H1 (cell line): ENCODE measurements around the gene MCMBP. TPM values are rescaled to one million over a fixed set of nuclear protein-coding genes. Genes with fewer than 3 reads are reported as not detected.
"Not testable (repeated sequence)": the region's sequence is repeated elsewhere in the genome, so short reads cannot be mapped to it uniquely, and the experiment has no call there.

Experiments used
- CTCF ChIA-PET: fragments of 300-600 bp; sonication (Branson Sonifier 250); formaldehyde crosslinking; loops from one replicate; lab custom pipeline; 2021; ENCODE audit not compliant: partially characterized antibody; lab: Charles Lee
- POLR2A ChIA-PET: fragments of 300-600 bp; sonication (Branson Sonifier 250); formaldehyde crosslinking; loops from one replicate; lab custom pipeline; 2021; ENCODE audit warnings: inconsistent platforms; ENCODE audit not compliant: partially characterized antibody; lab: Charles Lee
- DNase-seq, 2 experiments: peaks; one replicate each; pipeline versions ENCODE4 v3.0.0 to v3.0.0-alpha.2; 2010 to 2022; ENCODE audit warnings: low spot score in 2 of 2, low read depth in 1 of 2, mixed read lengths in 1 of 2
- FAIRE-seq: peaks from 2 replicates; lab custom pipeline; 2011; peaks lifted over from hg19 to GRCh38; lab: Jason Lieb, UNC
- H2AFZ ChIP-seq: 2 replicates; pipeline ENCODE4 v1.8.1; 2012; ENCODE audit warnings: low read length, inconsistent platforms
- H2AK5ac ChIP-seq: 2 replicates; pipeline ENCODE4 v1.6.1; 2013; ENCODE audit warnings: low read depth, low read length
- H2BK120ac ChIP-seq: replicated peaks from 2 replicates; pipeline ENCODE3; 2013; ENCODE audit warnings: low read depth, low read length, inconsistent platforms
- H2BK12ac ChIP-seq: 2 replicates; pipeline ENCODE4 v1.6.1; 2013; ENCODE audit warnings: low read depth, low read length
- H2BK15ac ChIP-seq: 2 replicates; pipeline ENCODE4 v1.6.1; 2013; ENCODE audit warnings: low read length
- H2BK20ac ChIP-seq: 2 replicates; pipeline ENCODE4 v1.6.1; 2013; ENCODE audit warnings: low read length
- H2BK5ac ChIP-seq: 2 replicates; pipeline ENCODE4 v1.6.1; 2013; ENCODE audit warnings: low read depth, low read length
- H3K14ac ChIP-seq: 2 replicates; pipeline ENCODE4 v1.6.1; 2013; ENCODE audit warnings: inconsistent platforms; ENCODE audit not compliant: insufficient read length
- H3K18ac ChIP-seq: 2 replicates; pipeline ENCODE4 v1.6.1; 2013; ENCODE audit warnings: low read length; ENCODE audit errors: extremely low read depth
- H3K23ac ChIP-seq: 2 replicates; pipeline ENCODE4 v1.6.1; 2013; ENCODE audit warnings: inconsistent platforms; ENCODE audit not compliant: insufficient read length
- H3K23me2 ChIP-seq: 2 replicates; pipeline ENCODE4 v1.6.1; 2013; ENCODE audit warnings: low read depth, low read length
- H3K27ac ChIP-seq: 2 replicates; pipeline ENCODE4 v1.6.1; 2011; ENCODE audit warnings: low read depth, low read length, inconsistent platforms
- H3K27me3 ChIP-seq, 4 experiments: replicated peaks in 1 of 4; 1 replicate in 1 of 4; 2 replicates in 3 of 4; pipeline versions ENCODE4 v1.6.1 to v1.8.1; 2011 to 2013; ENCODE audit warnings: low read length in 3 of 4, mild to moderate bottlenecking in 3 of 4, inconsistent platforms in 2 of 4, mixed read lengths in 2 of 4, moderate library complexity in 1 of 4; ENCODE audit not compliant: control insufficient read depth in 3 of 4, insufficient read depth in 3 of 4; ENCODE audit errors: extremely low read depth in 1 of 4
- H3K36me3 ChIP-seq, 4 experiments: 2 replicates each; pipeline versions ENCODE4 v1.6.1 to v1.8.1; 2011 to 2013; ENCODE audit warnings: mild to moderate bottlenecking in 4 of 4, low read length in 3 of 4, moderate library complexity in 2 of 4, control low read depth in 1 of 4, inconsistent platforms in 1 of 4; ENCODE audit not compliant: insufficient read depth in 4 of 4, control insufficient read depth in 2 of 4
- H3K4ac ChIP-seq: replicated peaks from 2 replicates; pipeline ENCODE3; 2013; ENCODE audit warnings: low read length, low read depth, mixed read lengths, inconsistent platforms; ENCODE audit not compliant: insufficient read length
- H3K4me1 ChIP-seq, 4 experiments: replicated peaks in 1 of 4; 1 replicate in 1 of 4; 2 replicates in 3 of 4; pipeline versions ENCODE4 v1.6.1 to v1.8.1; 2011 to 2013; ENCODE audit warnings: low read length in 3 of 4, inconsistent platforms in 2 of 4, mixed read lengths in 1 of 4; ENCODE audit not compliant: insufficient read depth in 4 of 4, control insufficient read depth in 3 of 4
- H3K4me2 ChIP-seq, 2 experiments: 2 replicates each; pipeline versions ENCODE4 v1.6.1 to v1.8.1; 2011 to 2013; ENCODE audit warnings: low read depth in 2 of 2, low read length in 2 of 2, control low read depth in 1 of 2, inconsistent platforms in 1 of 2, mild to moderate bottlenecking in 1 of 2; ENCODE audit not compliant: insufficient read depth in 1 of 2
- H3K4me3 ChIP-seq, 4 experiments: fragments of 200-600, 300-600 bp in 1 of 4; sonication (generic), shearing (Covaris generic), sonication (Bioruptor Twin) in 1 of 4; 2 replicates each; pipeline versions ENCODE4 v1.5.1 to v1.8.1; 2011 to 2016; ENCODE audit warnings: low read length in 4 of 4, low read depth in 3 of 4, control low read depth in 2 of 4, inconsistent platforms in 2 of 4, mild to moderate bottlenecking in 2 of 4, mixed read lengths in 1 of 4, moderate library complexity in 1 of 4; ENCODE audit not compliant: insufficient read depth in 2 of 4; ENCODE audit errors: extremely low read depth in 1 of 4
- H3K56ac ChIP-seq: replicated peaks from 2 replicates; pipeline ENCODE3; 2013; ENCODE audit warnings: low read depth, mild to moderate bottlenecking, mixed read lengths, low read length, inconsistent platforms; ENCODE audit not compliant: insufficient read length
- H3K79me1 ChIP-seq: 2 replicates; pipeline ENCODE4 v1.6.1; 2013; ENCODE audit warnings: low read depth, low read length, control low read depth
- H3K79me2 ChIP-seq, 2 experiments: 2 replicates each; pipeline versions ENCODE4 v1.6.1 to v1.8.1; 2012 to 2013; ENCODE audit warnings: low read length in 2 of 2, mild to moderate bottlenecking in 2 of 2, inconsistent platforms in 1 of 2; ENCODE audit not compliant: insufficient read depth in 2 of 2, control insufficient read depth in 1 of 2
- H3K9ac ChIP-seq, 4 experiments: replicated peaks in 1 of 4; 1 replicate in 1 of 4; 2 replicates in 3 of 4; pipeline versions ENCODE4 v1.6.1 to v1.8.1; 2011 to 2013; ENCODE audit warnings: low read depth in 3 of 4, low read length in 3 of 4, control low read depth in 2 of 4, mild to moderate bottlenecking in 2 of 4, moderate library complexity in 2 of 4, inconsistent platforms in 1 of 4; ENCODE audit errors: extremely low read depth in 1 of 4
- H3K9me3 ChIP-seq, 2 experiments: 2 replicates each; pipeline versions ENCODE4 v1.6.1 to v1.8.1; 2012 to 2013; ENCODE audit warnings: mild to moderate bottlenecking in 2 of 2, moderate library complexity in 2 of 2, control low read depth in 1 of 2, inconsistent platforms in 1 of 2, low read depth in 1 of 2, low read length in 1 of 2, mixed read lengths in 1 of 2; ENCODE audit not compliant: insufficient read depth in 2 of 2
- H4K20me1 ChIP-seq, 2 experiments: replicated peaks in 1 of 2; 2 replicates each; pipeline versions ENCODE3 to v1.8.1; 2011 to 2013; ENCODE audit warnings: inconsistent platforms in 2 of 2, low read length in 2 of 2, mild to moderate bottlenecking in 1 of 2; ENCODE audit not compliant: insufficient read depth in 2 of 2, control insufficient read depth in 1 of 2
- H4K5ac ChIP-seq: 2 replicates; pipeline ENCODE4 v1.6.1; 2013; ENCODE audit warnings: low read length, low read depth, mixed read lengths, inconsistent platforms; ENCODE audit not compliant: insufficient read length
- H4K8ac ChIP-seq: 2 replicates; pipeline ENCODE4 v1.8.0; 2013; ENCODE audit warnings: mild to moderate bottlenecking, moderate library complexity, low read length, inconsistent platforms; ENCODE audit not compliant: insufficient read depth; ENCODE audit errors: extremely low read depth
- H4K91ac ChIP-seq: replicated peaks from 2 replicates; pipeline ENCODE3; 2013; ENCODE audit warnings: low read length, mixed read lengths, inconsistent platforms; ENCODE audit not compliant: insufficient read length
- SP1 ChIP-seq: IDR thresholded peaks from 2 replicates; pipeline ENCODE4 v1.6.1; 2011; ENCODE audit warnings: low read depth, low read length
- WGBS, 2 experiments: shearing (Covaris generic) in 1 of 2; methylation state at CpG; one replicate each; pipeline versions ENCODE4 v1.1.6 to v1.1.7; 2013 to 2015; ENCODE audit warnings: low lambda C conversion rate in 2 of 2, mixed read lengths in 2 of 2, inconsistent platforms in 1 of 2, low coverage in 1 of 2, missing lambda C conversion rate in 1 of 2; ENCODE audit not compliant: insufficient replicate concordance in 2 of 2, insufficient coverage in 1 of 2, insufficient read length in 1 of 2; ENCODE audit errors: extremely low coverage in 1 of 2, missing lambda C conversion rate in 1 of 2; 5-methylcytosine and 5-hydroxymethylcytosine counted together
- polyA plus RNA-seq, 7 experiments: library from polyadenylated mRNA; depleted of rRNA in 3 of 7; stranded (reverse) in 5 of 7; unstranded in 2 of 7; fragments of >200 nt in 5 of 7; fragments of 200-250 nt in 2 of 7; gene quantifications; 1 replicate in 5 of 7; 2 replicates in 1 of 7; 4 replicates in 1 of 7; pipeline versions ENCODE4 v1.2.1 to v1.2.3, GENCODE V29; 2011 to 2013; ENCODE audit warnings: missing spikeins in 2 of 7, mixed read lengths in 2 of 7
- total RNA-seq: library from RNA; stranded (reverse); fragmentation: NEBNext Ultra II Directional; extraction: Animal tissue kit (Norgen Biotek cat#: 25700); gene quantifications from 2 replicates; pipeline ENCODE4 v1.2.1, GENCODE V29; 2021

Gene MCMBP
- total and polyA plus RNA-seq, 2 of the 8 experiments (the other 6 are each of a cell fraction or from before 2014, with no cell fraction given), result 67.3 to 81.7 TPM

DNA sequence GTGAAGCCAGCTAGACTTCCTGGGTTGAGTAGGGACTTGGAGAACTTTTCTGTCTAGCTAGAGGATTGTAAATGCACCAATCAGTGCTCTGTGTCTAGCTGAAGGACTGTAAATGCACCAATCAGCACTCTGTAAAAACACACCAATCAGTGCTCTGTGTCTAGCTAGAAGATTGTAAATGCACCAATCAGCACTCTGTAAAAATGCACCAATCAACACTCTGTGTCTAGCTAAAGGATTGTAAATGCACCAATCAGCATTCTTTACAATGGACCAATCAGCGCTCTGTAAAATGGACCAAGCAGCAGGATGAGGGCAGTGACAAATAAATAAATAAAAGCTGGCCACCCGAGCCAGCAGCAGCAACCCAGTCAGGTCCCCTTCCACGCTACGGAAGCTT, 17.7 kb upstream of the MCMBP start:
- not testable (repeated sequence) for H2AK5ac ChIP-seq, H3K56ac ChIP-seq, H3K18ac ChIP-seq, H2BK12ac ChIP-seq, FAIRE-seq, H4K8ac ChIP-seq, H3K9me3 ChIP-seq, H3K4me1 ChIP-seq, H3K9ac ChIP-seq, H3K23me2 ChIP-seq, H4K20me1 ChIP-seq, H2BK120ac ChIP-seq, H4K91ac ChIP-seq, H3K27me3 ChIP-seq, DNase-seq, H2AFZ ChIP-seq, H2BK5ac ChIP-seq, H2BK15ac ChIP-seq, H3K14ac ChIP-seq, H3K4me3 ChIP-seq, H3K79me1 ChIP-seq, H4K5ac ChIP-seq, H3K4ac ChIP-seq, H3K23ac ChIP-seq, H3K27ac ChIP-seq, H3K36me3 ChIP-seq, H2BK20ac ChIP-seq, H3K4me2 ChIP-seq
- TF ChIP-seq SP1, result 0 out of 2 replicates have a peak, but pooled peaks have one; percentile 44
- 86% methylated on average over 4 of the region's 4 CpGs; no CpG with 5 or more reads in 1 of the 2 experiments for WGBS, 2 experiments
- peaks cover 21 to 27% of the 10 kb centered on the region in 2 experiments for H3K79me2 ChIP-seq
- ChIA-PET CTCF (interaction anchor here (0.6 to 1.3 kb wide), 2 partner anchors 86 to 335 kb away, joined by 3 to 4 read pairs; no protein-coding TSS in a partner anchor), POLR2A (interaction anchor here (0.9 kb wide), 1 partner anchor 17 kb away, joined by 3 read pairs; the partner anchor contains the start of gene MCMBP)

DNA sequence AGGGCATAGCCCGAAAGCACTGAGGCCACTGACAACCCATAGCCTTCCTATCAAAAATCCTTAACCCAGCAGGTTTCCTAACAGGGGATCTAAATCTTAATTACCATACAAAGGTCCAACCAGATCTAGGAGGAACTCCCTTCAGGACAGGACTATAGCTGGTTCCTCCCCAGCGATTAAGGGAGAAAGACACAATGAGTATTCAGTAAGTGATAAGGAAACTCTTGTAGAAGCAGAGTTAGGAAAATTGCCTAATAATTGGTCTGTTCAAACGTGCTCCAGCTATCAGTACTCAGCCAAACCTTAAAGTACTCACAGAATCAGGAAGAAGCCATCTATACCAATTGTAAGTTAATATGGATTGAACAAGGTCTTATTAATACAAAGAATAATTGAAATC, 16.6 kb upstream of the MCMBP start:
- H3K36me3 ChIP-seq, H3K18ac ChIP-seq, H3K4me1 ChIP-seq, H4K91ac ChIP-seq, H3K23ac ChIP-seq, H3K27ac ChIP-seq, H3K56ac ChIP-seq, H3K14ac ChIP-seq, H4K20me1 ChIP-seq, H2AK5ac ChIP-seq, H3K4ac ChIP-seq, H2BK12ac ChIP-seq, H2BK120ac ChIP-seq, H2BK20ac ChIP-seq, DNase-seq, H3K4me2 ChIP-seq, H3K9me3 ChIP-seq, H2BK5ac ChIP-seq, H4K5ac ChIP-seq, H2BK15ac ChIP-seq, FAIRE-seq, H2AFZ ChIP-seq, H4K8ac ChIP-seq, H3K27me3 ChIP-seq, CTCF ChIA-PET, H3K23me2 ChIP-seq, H3K4me3 ChIP-seq, H3K79me1 ChIP-seq, H3K9ac ChIP-seq: not testable (repeated sequence)
- H3K79me2 ChIP-seq, result peaks cover 13 to 16% of the 10 kb centered on the region in 2 experiments
- 72% methylated on average over 3 of the region's 3 CpGs; no CpG with 5 or more reads in 1 of the 2 experiments for WGBS, 2 experiments
- POLR2A ChIA-PET, result interaction anchor here (1.1 kb wide), 1 partner anchor 16 kb away, joined by 3 read pairs; no protein-coding TSS in a partner anchor
